ENCODE measurements around the gene SH2D1B. TPM values are rescaled to one million over a fixed set of nuclear protein-coding genes. Genes with fewer than 3 reads are reported as not detected.

SH2D1B gene
- total RNA-seq, 4 donors from 2014 or later, result 0.22 to 0.68 TPM; not detected in 2

- no peak for TF ChIP-seq CTCF (IDR thresholded peaks at IDR 0.05; ENCODE audit: low read depth)
These were observed 54.2 kb downstream of the SH2D1B start for GRCh38 chr1:162357681-162358266.

- no peak for TF ChIP-seq CTCF (IDR thresholded peaks at IDR 0.05; ENCODE audit: low read depth)
These were observed 58.2 kb downstream of the SH2D1B start for GRCh38 chr1:162353702-162354101.

- TF ChIP-seq CTCF (IDR thresholded peaks at IDR 0.05; ENCODE audit: low read depth), result no peak
These were observed 58.9 kb downstream of the SH2D1B start for GRCh38 chr1:162353078-162353477.

- TF ChIP-seq CTCF (IDR thresholded peaks at IDR 0.05; ENCODE audit: low read depth), result no peak
These were observed 60.6 kb downstream of the SH2D1B start for GRCh38 chr1:162351246-162351842.

- TF ChIP-seq CTCF (IDR thresholded peaks at IDR 0.05; ENCODE audit: low read depth), result no peak
These were observed 62.2 kb downstream of the SH2D1B start for GRCh38 chr1:162349635-162350330.

GRCh38 chr1:162347281-162347680 is 64.7 kb downstream of the SH2D1B start:
- no peak for TF ChIP-seq CTCF (IDR thresholded peaks at IDR 0.05; ENCODE audit: low read depth)

Other genes starting within 250 kb of the SH2D1B start
- not detected for gene SPATA46, start 35.3 kb downstream of the SH2D1B start, total RNA-seq
- gene C1orf226, start 30.4 kb downstream of the SH2D1B start, total RNA-seq, result 10 to 100 TPM in 1 of 4 donors, 1 to 10 TPM in 3; 1.1 to 13.4 (median 3.1) TPM
- gene UHMK1, start 85.7 kb upstream of the SH2D1B start, total RNA-seq, result 100 to 1,000 TPM in 1 of 4 donors, 10 to 100 TPM in 3; 74.4 to 144 (median 84.6) TPM
- gene UAP1, start 149.6 kb upstream of the SH2D1B start, total RNA-seq, result 100 to 1,000 TPM in 3 of 4 donors, 10 to 100 TPM in 1; 93.8 to 427 (median 206) TPM
- gene DDR2, start 220.3 kb upstream of the SH2D1B start, total RNA-seq, result 100 to 1,000 TPM in 3 of 4 donors, 10 to 100 TPM in 1; 98.7 to 258 (median 200) TPM